LNCAP (cell line): ENCODE data around the gene SLC38A7.
A peak's percentile ranks its signal among the peaks of the same experiment; 100 is the strongest.

Experiments used
- CTCF ChIP-seq: fragments of 450-650 bp; IDR thresholded peaks from 2 replicates; pipeline ENCODE4 v1.5.1; 2017; ENCODE audit warnings: mild to moderate bottlenecking

Gene SLC38A7

GRCh38 chr16:58638148-58639036 lies 46.2 kb downstream of the SLC38A7 start:
- peak; percentile 44; the same call in 1 of the 2 replicates for TF ChIP-seq CTCF

GRCh38 chr16:58636466-58636865 lies 48.1 kb downstream of the SLC38A7 start:
- TF ChIP-seq CTCF: no peak

- no peak for TF ChIP-seq CTCF
These were observed 49.1 kb downstream of the SLC38A7 start for GRCh38 chr16:58635502-58635901.

GRCh38 chr16:58634265-58634802 lies 50.2 kb downstream of the SLC38A7 start:
- TF ChIP-seq CTCF: no peak

GRCh38 chr16:58629733-58630640 lies 54.6 kb downstream of the SLC38A7 start, which contains the start of gene CNOT1:
Gene CNOT1, minus strand, starts transcription at chr16:58629826. Its CDS starts 30,489 bp downstream, at chr16:58599337.
- TF ChIP-seq CTCF: no peak

- no peak for TF ChIP-seq CTCF
These were observed 55.5 kb downstream of the SLC38A7 start for GRCh38 chr16:58628845-58629732.
